GM18861 (cell line): ENCODE results near the gene MACROD1.

Experiments used
- ATAC-seq: cut with Tn5 transposase; IDR thresholded peaks from one replicate; pipeline ENCODE4 v1.9.1; 2021; ENCODE audit not compliant: unreplicated experiment

The MACROD1 gene

DNA sequence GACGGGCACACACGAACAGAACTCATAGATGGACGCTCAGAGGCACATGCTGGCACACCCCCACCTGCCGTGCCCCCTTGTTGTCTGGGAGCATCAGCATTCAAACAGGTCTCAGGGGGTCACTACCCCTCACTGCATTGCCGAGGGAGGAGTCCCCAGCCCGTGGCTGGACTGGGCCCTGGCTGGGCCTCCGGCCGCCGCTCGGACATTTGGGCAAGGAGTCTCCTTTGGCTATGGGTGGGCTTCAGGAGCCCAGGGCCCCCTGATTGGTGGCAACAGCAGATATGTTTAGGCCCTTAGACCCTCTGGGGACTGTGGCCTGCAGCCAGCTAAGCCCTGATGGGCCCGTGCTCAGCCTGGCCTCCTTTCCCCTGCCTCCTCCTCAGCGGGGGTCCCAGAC, 88.3 kb downstream of the MACROD1 start:
- no peak for ATAC-seq

GRCh38 chr11:64076758-64077157, 89.2 kb downstream of the MACROD1 start:
- no peak for ATAC-seq

GRCh38 chr11:64074239-64074638, 91.7 kb downstream of the MACROD1 start:
- no peak for ATAC-seq

GRCh38 chr11:64073542-64073941, 92.4 kb downstream of the MACROD1 start:
- no peak for ATAC-seq

- no peak for ATAC-seq
These were observed 93.0 kb downstream of the MACROD1 start for GRCh38 chr11:64072871-64073270.

DNA sequence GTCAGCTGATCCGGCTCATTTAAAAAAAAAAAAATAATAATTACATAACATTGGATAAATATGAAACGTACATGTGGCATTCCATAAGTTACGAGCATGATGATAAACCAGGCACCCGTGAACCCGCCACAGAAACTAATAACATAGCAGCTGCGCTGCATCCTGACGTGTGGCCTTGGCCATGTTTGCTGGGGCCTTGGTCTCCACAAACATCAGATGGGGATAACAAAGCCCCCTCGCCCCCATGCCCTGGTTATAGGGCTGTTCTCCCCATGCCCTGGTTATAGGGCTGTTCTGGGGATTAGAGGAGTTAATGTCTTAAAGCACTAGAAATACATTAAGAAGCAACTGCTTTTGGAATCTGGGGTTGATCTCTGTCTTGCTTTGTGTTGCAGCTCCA, 93.5 kb downstream of the MACROD1 start:
- no peak for ATAC-seq

- ATAC-seq, result no peak
These were observed 94.1 kb downstream of the MACROD1 start for GRCh38 chr11:64071849-64072248.

DNA sequence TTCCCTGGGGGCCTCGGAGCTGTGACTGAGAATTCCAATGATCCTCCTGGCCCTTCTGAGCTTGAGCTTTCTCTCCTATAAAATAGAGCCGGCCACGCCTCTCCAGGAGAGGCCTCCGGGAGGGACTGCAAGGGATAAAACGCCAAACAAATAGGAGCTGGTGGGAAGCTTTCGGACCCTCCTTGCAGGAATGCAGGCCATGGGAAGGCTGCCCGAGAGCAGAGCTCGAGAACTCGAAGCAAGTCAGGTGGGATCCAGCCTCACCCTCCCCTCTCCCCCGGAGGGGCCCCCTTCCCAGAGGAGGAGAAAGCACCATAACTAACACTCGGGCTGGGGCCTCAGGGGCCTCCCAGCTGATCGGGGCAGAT, 95.6 kb downstream of the MACROD1 start:
- no peak for ATAC-seq

- ATAC-seq, result no peak
These were observed 96.3 kb downstream of the MACROD1 start for GRCh38 chr11:64069401-64070313.

GRCh38 chr11:64068705-64069400, 97.1 kb downstream of the MACROD1 start:
- no peak for ATAC-seq

DNA sequence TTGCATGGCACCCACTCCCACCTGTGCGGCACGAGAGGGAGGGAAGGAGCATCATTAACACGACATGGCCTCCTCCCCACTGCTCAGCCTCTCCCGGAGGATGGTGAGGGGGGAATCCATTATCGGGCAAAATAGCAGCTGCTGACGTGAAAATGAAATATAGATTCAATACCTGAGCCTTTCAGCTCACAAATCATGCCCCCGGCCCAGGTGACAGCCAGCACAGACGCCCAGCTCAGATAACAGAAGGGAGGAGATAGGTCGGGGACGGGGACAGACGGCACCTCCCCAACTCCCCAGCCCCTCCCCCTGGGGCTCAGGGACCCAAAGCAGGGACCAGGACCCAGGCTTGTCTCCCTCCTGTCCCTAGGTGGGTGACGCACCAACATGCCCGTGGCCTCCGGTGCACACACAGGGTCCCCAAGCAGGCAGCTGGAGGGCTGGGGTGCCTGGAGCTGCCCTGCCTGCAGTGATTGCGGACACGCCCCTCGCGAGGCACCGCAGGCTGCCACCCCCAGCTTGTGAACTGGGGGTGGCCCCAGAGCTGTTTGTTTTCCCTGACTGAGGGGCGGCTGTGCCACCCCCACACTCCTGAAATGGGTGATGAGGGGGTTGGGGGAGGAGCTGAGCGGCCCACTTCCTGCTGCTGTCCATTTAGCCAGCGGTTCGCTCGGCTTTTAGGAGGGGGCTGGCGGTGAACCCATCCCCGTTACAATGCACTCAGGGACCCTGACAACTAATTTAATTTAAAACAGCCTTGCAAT, 98.5 kb downstream of the MACROD1 start:
- no peak for ATAC-seq

DNA sequence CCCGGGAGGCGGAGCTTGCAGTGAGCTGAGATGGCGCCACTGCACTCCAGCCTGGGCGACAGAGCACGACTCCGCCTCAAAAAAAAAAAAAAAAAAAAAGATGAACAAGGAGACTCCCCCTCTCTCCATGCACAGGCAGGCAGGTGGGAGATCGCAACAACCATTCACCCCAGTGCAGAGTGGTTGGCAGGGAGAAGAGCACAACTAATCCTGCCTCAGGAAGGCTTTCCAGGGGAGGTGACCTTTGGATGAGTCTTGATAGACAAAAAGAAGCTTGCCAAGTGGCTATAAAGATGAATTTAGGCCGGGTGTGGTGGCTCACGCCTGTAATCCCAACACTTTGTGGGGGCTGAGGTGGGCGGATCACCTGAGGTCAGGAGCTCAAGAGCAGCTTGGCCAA, 100.2 kb downstream of the MACROD1 start:
- no peak for ATAC-seq

- no peak for ATAC-seq
These were observed 100.8 kb downstream of the MACROD1 start for GRCh38 chr11:64065141-64065465.

DNA sequence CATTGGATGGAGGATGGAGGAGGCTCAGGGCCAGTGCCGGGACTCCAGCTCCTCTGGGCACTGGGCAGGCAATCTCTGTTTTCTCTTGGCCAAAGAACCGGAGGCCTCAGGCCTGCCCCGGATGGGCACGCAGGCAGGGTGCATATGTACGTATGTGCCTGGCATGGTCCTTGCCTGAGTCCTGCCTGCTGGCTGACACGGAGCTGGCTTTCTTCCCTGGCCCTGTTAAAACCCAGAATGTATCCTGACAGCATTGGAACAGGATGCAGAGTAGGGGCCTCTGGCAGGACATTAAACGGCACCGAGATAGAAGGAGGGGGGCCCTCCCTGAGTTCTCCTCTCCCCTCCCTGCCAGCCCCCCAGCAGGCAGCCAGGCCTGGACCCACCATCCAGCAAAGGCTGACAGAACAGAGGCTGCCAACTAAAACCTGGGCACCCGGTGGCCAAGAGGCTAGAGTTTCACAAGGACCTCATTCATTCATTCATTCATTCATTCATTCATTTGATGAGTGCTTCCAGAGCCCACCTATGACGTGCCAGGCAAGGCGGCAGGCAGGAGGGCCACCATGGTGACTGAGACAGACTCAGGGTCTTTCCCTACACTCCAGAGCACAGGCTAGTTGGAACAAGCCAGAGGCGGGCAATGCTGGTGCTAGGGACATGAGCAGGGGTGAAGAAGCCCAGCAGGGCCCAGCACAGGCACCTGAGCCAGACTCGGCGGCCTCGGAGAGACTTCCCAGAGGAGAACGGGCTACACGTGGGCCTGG, 101.4 kb downstream of the MACROD1 start:
- no peak for ATAC-seq

DNA sequence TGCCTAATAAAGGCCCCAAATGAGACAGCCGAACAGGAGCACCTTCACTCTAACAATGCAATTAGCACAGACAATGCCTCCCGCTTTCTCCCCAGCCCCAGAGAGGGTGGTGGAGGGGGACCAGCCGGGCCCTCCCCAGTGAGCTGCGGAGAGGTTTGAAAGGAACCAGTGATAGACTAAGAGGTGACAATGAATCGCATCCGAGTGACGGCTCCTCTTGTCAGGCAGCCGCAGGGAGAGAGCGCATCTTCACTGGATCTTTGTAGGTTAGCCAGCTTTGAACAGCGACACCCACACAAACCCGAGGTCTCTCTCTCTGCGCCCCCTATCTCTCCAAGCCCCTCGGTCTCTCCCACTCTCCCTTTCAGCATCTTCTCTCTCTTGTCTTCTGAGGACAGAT, 102.1 kb downstream of the MACROD1 start:
- ATAC-seq, result no peak

DNA sequence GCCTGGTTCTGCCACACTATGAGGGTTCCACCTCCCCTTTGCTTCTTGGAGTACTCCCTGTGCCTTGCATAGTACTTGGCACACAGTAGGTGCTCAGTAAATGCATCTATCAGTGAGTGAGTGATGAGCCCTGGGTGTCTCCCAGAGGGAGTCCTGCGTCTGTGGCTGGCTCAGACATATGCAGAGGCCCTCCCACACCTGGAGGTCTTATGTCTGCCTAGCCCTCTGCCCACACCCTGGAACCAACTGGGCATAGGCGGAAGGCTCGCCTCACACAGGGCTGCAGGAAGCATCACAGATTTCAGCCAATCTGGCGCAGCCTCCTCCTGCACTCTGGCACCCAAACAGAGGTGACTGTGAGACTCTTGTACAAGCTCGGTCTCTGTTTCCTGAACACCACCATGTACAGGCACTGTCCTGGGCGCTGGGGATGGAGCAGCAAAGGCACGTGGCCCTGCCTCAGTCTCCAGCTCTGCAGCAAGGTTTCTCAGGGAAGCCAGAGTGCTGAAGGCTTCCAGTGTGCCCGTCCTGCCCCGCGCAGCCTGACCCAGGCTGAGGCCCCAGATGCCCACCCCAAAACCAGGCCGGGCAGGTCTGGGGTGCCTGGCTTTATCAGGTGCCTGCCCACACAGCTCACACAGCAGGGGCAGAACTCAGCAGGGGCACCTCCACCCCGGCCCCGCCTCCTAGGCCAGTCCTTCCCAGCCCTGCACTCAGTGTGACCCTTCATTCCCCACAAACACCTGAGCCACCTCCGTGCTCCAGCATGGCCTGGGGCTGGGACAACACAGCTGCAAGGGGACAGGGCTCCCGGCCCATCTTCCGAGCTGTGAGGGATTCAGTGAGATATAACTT, 103.5 kb downstream of the MACROD1 start:
- ATAC-seq, result no peak

DNA sequence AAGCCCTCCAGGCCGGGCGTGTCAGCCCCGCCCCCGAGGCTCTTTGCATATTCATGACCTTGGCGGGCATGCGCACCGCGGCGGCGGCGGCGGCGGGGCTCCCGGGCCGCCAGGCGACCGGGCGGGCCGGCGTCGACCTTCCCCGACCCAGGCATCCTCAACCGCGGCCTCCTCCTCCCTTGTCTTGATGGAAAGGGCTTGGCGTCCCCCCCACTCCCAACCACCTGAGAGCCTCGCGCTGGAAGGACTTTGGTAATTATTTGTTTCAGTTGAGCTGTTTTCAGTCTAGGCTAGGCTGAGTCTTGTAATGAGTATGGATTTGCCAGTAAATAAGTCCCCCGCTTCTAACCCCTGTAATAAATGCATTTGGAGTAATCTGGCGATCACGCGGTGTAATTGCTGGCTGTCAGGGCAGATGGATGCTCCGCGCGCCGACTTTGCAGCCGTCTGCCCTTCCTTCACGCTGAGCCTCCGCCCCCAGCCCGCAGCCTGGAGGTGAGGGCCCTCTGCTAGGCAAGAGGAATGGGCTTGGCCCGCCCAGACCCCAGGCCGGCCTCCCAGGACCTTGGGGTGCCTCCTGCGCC, 105.0 kb downstream of the MACROD1 start:
- no peak for ATAC-seq

DNA sequence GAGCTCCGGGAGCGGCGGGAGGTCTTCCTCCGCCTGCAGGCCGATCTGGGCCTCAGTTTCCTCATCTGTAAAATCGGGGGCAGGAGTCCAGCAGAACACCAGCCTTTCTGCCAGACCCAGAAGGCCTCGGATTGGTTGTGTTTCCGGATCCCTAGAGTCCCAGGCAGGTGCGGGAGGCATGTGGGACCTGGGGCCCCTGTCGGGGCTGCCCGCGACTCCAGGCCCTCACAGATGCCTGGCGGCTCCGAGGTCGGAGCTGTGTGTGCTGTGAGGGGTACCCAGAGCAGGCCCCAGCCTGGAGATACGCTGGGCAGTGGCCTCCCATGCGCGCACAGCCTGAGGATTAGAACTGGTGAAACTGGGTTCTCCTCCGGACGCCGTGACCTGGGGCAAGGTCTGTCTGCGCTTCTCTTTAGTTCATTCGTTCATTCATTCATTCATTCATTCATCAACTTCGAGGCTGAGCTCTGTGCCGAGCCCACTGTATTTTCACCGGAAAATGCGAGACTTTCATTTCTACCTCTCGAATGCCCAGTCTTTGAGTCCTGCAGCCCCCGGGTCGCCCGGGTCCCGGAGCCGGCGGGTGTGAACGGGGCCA, 105.6 kb downstream of the MACROD1 start:
- no peak for ATAC-seq

DNA sequence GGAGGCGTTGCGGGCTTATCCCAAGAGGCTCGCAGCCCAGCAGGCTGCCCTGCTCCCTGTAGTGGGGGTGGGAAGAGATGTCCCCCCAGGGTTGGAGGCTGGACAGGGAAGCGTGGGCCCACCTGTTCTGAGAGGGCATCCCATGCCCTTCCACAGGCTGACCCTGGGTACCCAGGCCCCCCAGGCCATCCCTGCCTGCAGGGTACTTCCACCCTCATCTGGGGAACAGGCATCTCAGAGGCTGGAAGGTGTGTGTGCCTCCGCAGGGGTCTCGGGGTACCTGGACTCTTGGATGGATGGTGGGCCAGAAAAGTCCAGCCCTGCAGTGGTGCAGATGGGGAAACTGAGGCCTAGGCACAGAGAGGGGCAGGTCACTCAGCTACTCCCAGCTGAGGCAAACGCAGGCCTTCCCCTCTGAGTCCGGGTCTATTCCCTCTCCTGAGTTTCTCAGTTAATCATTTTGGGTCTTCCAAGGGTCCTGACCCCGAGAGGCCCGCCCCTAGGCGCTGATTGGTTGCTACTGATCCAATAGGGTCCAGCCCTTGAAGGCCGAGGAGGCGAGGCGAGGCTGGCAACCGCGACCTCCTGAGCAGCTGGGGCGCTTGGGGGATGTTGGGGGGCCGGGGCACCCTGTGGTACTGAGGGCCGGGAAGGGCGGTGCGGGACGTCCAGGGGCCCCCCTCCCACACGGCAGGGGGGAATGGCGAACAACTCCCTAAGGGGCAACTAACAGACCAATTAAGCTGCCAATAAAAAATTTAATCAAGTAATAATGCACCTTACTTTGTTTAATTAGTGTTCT, 106.4 kb downstream of the MACROD1 start:
- no peak for ATAC-seq
